CD4-positive, alpha-beta T cell (primary cell): ENCODE data around the gene TAGLN2. TPM values are rescaled to one million over a fixed set of nuclear protein-coding genes. Genes with fewer than 3 reads are reported as not detected.

ENCODE experiments used
- ATAC-seq: fragments of 200-7000 bp; cut with Tn5 transposase; one replicate; pipeline ENCODE4 v1.10.0; 2022; ENCODE audit warnings: mild to moderate bottlenecking; ENCODE audit not compliant: poor library complexity
- CTCF ChIA-PET: fragments of 350-600 bp; sonication (Branson Sonifier 250); formaldehyde crosslinking; loops from one replicate; lab custom pipeline; 2021; ENCODE audit warnings: antibody characterized with exemption, inconsistent platforms; lab: Charles Lee
- POLR2A ChIA-PET: fragments of 350-600 bp; sonication (Branson Sonifier 250); formaldehyde crosslinking; loops from one replicate; lab custom pipeline; 2021; ENCODE audit warnings: antibody characterized with exemption, inconsistent platforms; lab: Charles Lee
- DNase-seq, 14 experiments: peaks; one replicate each; pipeline ENCODE4 v3.0.0-alpha.2; 2013 to 2020; ENCODE audit warnings: mixed read lengths in 2 of 14
- H3K27ac ChIP-seq, 2 donors: one replicate each; pipeline versions ENCODE4 v1.5.1 to v1.7.0; 2013; ENCODE audit warnings: low read length in 2 of 2, low read depth in 1 of 2, mild to moderate bottlenecking in 1 of 2
- H3K27me3 ChIP-seq, 2 experiments: 1 replicate in 1 of 2; 2 replicates in 1 of 2; pipeline versions ENCODE4 v1.6.1 to v1.7.0; 2013; ENCODE audit warnings: low read length in 2 of 2, control low read depth in 1 of 2, mild to moderate bottlenecking in 1 of 2, moderate library complexity in 1 of 2; ENCODE audit not compliant: insufficient read depth in 2 of 2, control insufficient read depth in 1 of 2
- H3K36me3 ChIP-seq: one replicate; pipeline ENCODE4 v1.6.1; 2013; ENCODE audit warnings: low read length, control low read depth; ENCODE audit not compliant: insufficient read depth
- H3K4me1 ChIP-seq: one replicate; pipeline ENCODE4 v1.6.1; 2013; ENCODE audit warnings: low read length, control low read depth; ENCODE audit not compliant: insufficient read depth
- H3K4me3 ChIP-seq: one replicate; pipeline ENCODE4 v1.5.1; 2013; ENCODE audit warnings: mild to moderate bottlenecking, low read length, moderate library complexity
- H3K9me3 ChIP-seq, 2 experiments: 1 replicate in 1 of 2; 2 replicates in 1 of 2; pipeline versions ENCODE4 v1.6.1 to v1.7.0; 2013; ENCODE audit warnings: low read length in 2 of 2, mild to moderate bottlenecking in 2 of 2, control low read depth in 1 of 2, moderate library complexity in 1 of 2; ENCODE audit not compliant: control insufficient read depth in 1 of 2, insufficient read depth in 1 of 2
- H3K27ac Mint-ChIP-seq: one replicate; pipeline ENCODE4 v1.8.0; 2020; ENCODE audit warnings: mixed read lengths
- H3K27me3 Mint-ChIP-seq: one replicate; pipeline ENCODE4 v1.8.0; 2021; ENCODE audit warnings: mixed read lengths
- H3K36me3 Mint-ChIP-seq: one replicate; pipeline ENCODE4 v1.8.0; 2021; ENCODE audit warnings: low read depth, mixed read lengths
- H3K4me1 Mint-ChIP-seq: one replicate; pipeline ENCODE4 v1.8.0; 2021; ENCODE audit warnings: low read depth, mixed read lengths
- H3K4me3 Mint-ChIP-seq: one replicate; pipeline ENCODE4 v1.8.0; 2020; ENCODE audit warnings: mild to moderate bottlenecking, mixed read lengths
- H3K9me3 Mint-ChIP-seq: one replicate; pipeline ENCODE4 v1.8.0; 2020; ENCODE audit warnings: mixed read lengths
- CTCF ChIP-seq: fragments of 200-600 bp; IDR thresholded peaks from one replicate; pipeline ENCODE4 v1.8.0; 2022; ENCODE audit warnings: antibody characterized with exemption, mild to moderate bottlenecking
- intact Hi-C, 2 experiments: fragments of 100-400 bp; cut with DNase I in 1 of 2; cut with micrococcal nuclease in 1 of 2; formaldehyde crosslinking; loops; one replicate each; pipeline versions ENCODE4 v1.15.1 to v1.9.0; 2023 to 2025; cut with DNase I, micrococcal nuclease
- total RNA-seq, 174 experiments: library from RNA in 2 of 174; stranded (reverse) in 2 of 174; gene quantifications; one replicate each; pipeline ENCODE4 v1.2.3 and lab custom pipeline; 2021 to 2026

The TAGLN2 gene
- total RNA-seq, 2 experiments from 2014 or later: 301 to 311 TPM

GRCh38 chr1:159940006-159940620 lies 14.8 kb upstream of the TAGLN2 start:
- DNase-seq: no peak
- no peaks in the 10 kb centered on the region for H3K36me3 ChIP-seq
- peaks cover 25% of the 10 kb centered on the region for H3K4me1 ChIP-seq
- intact Hi-C loops: no loop called here
- H3K27me3 ChIP-seq: peaks cover 14 to 23% of the 10 kb centered on the region in 2 experiments
- Mint-ChIP-seq H3K27ac (no peak overlapping the region), H3K4me3 (no peak overlapping the region), H3K4me1 (peaks cover 12% of the 10 kb centered on the region), H3K9me3 (no peaks in the 10 kb centered on the region), H3K27me3 (peaks cover 43% of the 10 kb centered on the region), H3K36me3 (no peaks in the 10 kb centered on the region)
- POLR2A ChIA-PET: interaction anchor here (1.2 kb wide), 1 partner anchor 15 kb away, joined by 3 read pairs; the partner anchor contains the start of gene TAGLN2
- H3K27ac ChIP-seq: no peak overlapping the region
- no peak for ATAC-seq
- CTCF ChIA-PET: no interaction called here
- H3K9me3 ChIP-seq: no peaks in the 10 kb centered on the region
- TF ChIP-seq CTCF: no peak
- H3K4me3 ChIP-seq: no peak overlapping the region

GRCh38 chr1:159939678-159940002 lies 14.3 kb upstream of the TAGLN2 start:
- DNase-seq (no peak), ATAC-seq (no peak)
- Histone ChIP-seq H3K27ac (no peak overlapping the region), H3K27me3 (peaks cover 9 to 18% of the 10 kb centered on the region in 2 experiments), H3K36me3 (no peaks in the 10 kb centered on the region), H3K9me3 (no peaks in the 10 kb centered on the region), H3K4me1 (peaks cover 21% of the 10 kb centered on the region), H3K4me3 (no peak overlapping the region)
- no peaks in the 10 kb centered on the region for H3K9me3 Mint-ChIP-seq
- CTCF ChIA-PET: no interaction called here
- no peak overlapping the region for H3K4me3 Mint-ChIP-seq
- H3K27me3 Mint-ChIP-seq: peaks cover 38% of the 10 kb centered on the region
- POLR2A ChIA-PET: interaction anchor here (1.2 kb wide), 1 partner anchor 14 kb away, joined by 3 read pairs; the partner anchor contains the start of gene TAGLN2
- peaks cover 7% of the 10 kb centered on the region for H3K4me1 Mint-ChIP-seq
- intact Hi-C loops: loop anchor here in 1 of 2 experiments (5.0 to 10.0 kb wide), 4 partner anchors 85 to 1455 kb away; partner anchors contain the start of gene KCNJ9
- no peak for TF ChIP-seq CTCF
- H3K36me3 Mint-ChIP-seq: no peaks in the 10 kb centered on the region
- no peak overlapping the region for H3K27ac Mint-ChIP-seq

GRCh38 chr1:159938905-159939677 lies 13.8 kb upstream of the TAGLN2 start:
- no peaks in the 10 kb centered on the region for H3K9me3 ChIP-seq
- Mint-ChIP-seq H3K4me1 (peaks cover 6% of the 10 kb centered on the region), H3K27me3 (peaks cover 36% of the 10 kb centered on the region), H3K4me3 (no peak overlapping the region), H3K9me3 (no peaks in the 10 kb centered on the region), H3K36me3 (no peaks in the 10 kb centered on the region), H3K27ac (no peak overlapping the region)
- no peak overlapping the region for H3K4me3 ChIP-seq
- no peak overlapping the region for H3K27ac ChIP-seq
- POLR2A ChIA-PET: interaction anchor here (1.2 kb wide), 1 partner anchor 14 kb away, joined by 3 read pairs; the partner anchor contains the start of gene TAGLN2
- no peaks in the 10 kb centered on the region for H3K36me3 ChIP-seq
- no peak for TF ChIP-seq CTCF
- H3K4me1 ChIP-seq: peaks cover 21% of the 10 kb centered on the region
- DNase-seq: no peak
- CTCF ChIA-PET: no interaction called here
- ATAC-seq: no peak
- H3K27me3 ChIP-seq: peaks cover 4 to 12% of the 10 kb centered on the region in 2 experiments
- intact Hi-C loops: loop anchor here in 1 of 2 experiments (5.0 to 10.0 kb wide), 4 partner anchors 84 to 1456 kb away; partner anchors contain the start of gene KCNJ9
